Ascending aorta (tissue), 2 donors: ENCODE results near the gene CMTM1. TPM values are rescaled to one million over a fixed set of nuclear protein-coding genes. Genes with fewer than 3 reads are reported as not detected.

Source experiments
- DNase-seq, 2 donors: peaks; one replicate each; pipeline ENCODE4 v3.0.0-alpha.2; 2019; ENCODE audit warnings: low spot score in 2 of 2
- H3K27ac ChIP-seq, 2 donors: fragments of 200-600 bp; sonication (generic); one replicate each; pipeline ENCODE4 v1.5.1; 2016 to 2017; ENCODE audit warnings: mild to moderate bottlenecking in 1 of 2
- H3K27me3 ChIP-seq: fragments of 200-600 bp; sonication (generic); one replicate; pipeline ENCODE4 v1.5.1; 2017
- H3K36me3 ChIP-seq, 2 donors: fragments of 200-600 bp; sonication (generic); one replicate each; pipeline ENCODE4 v1.5.1; 2016
- H3K4me1 ChIP-seq, 2 donors: fragments of 200-600 bp; sonication (generic); one replicate each; pipeline ENCODE4 v1.5.1; 2016 to 2017; ENCODE audit warnings: mild to moderate bottlenecking in 1 of 2
- H3K4me3 ChIP-seq, 2 donors: fragments of 200-600 bp; sonication (generic); one replicate each; pipeline ENCODE4 v1.5.1; 2016 to 2017; ENCODE audit warnings: mild to moderate bottlenecking in 1 of 2
- H3K9me3 ChIP-seq, 2 donors: fragments of 200-600 bp; sonication (generic); one replicate each; pipeline ENCODE4 v1.5.1; 2016
- intact Hi-C: fragments of 100-400 bp; cut with DNase I; formaldehyde crosslinking; loops from one replicate; pipeline ENCODE4 v1.15.1; 2023
- total RNA-seq: library from RNA; depleted of rRNA; stranded (reverse); fragments of >200 nt; gene quantifications from one replicate; pipeline ENCODE4 v1.1.0, GENCODE V29; 2016
- TF ChIP-seq, protein P1 (sequence below), 3 experiments: fragments of 200-600 bp in 2 of 3; fragments of 450-650 bp in 1 of 3; sonication (generic) in 2 of 3; IDR thresholded peaks; one replicate each; pipeline ENCODE4 v1.5.1; 2016 to 2019; ENCODE audit warnings: antibody characterized with exemption in 3 of 3, mild to moderate bottlenecking in 1 of 3, moderate library complexity in 1 of 3

The CMTM1 gene
- total RNA-seq, 1 donor from 2014 or later = not detected

DNA sequence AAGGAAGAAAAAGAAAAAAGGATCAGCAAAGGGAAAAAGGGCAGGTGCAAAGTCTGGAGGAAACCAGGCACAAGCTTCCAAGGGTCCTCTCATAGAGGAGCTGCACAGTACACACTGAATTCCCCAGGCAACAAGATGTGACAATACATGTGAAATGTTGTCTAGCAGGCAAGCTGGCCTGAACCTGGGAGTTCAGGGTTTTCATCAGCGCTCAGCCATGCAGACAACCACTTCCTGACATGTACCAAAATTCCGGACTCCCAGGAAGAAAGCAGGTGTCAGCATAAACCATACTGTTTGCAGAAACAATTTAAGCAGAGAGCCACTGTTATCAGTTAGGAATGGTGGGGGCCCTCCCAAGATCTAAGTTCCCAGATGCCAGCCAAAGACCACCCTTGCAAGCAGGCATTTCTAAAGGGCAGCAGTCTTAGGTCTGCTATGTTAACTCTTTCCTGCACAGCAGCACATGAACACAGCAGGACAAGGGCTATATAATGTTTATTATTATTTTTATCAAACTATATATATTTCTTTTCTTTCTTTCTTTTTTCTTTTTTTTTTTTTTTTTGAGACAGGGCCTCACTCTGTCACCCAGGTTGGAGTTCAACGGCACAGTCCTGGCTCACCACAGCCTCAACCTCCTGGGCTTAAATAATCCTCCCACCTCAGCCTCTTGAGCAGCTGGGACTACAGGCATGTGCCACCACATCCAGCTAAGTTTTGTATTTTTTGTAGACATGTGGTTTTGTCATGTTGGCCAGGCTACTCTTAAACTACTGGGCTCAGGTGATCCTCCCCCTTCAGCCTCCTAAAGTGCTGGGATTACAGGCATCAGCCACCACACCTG is 26.4 kb upstream of the CMTM1 start:
- H3K27me3 ChIP-seq = no peaks in the 10 kb centered on the region
- no peak for DNase-seq
- no peak overlapping the region for H3K4me3 ChIP-seq
- H3K4me1 ChIP-seq = no peaks in the 10 kb centered on the region
- H3K9me3 ChIP-seq = no peaks in the 10 kb centered on the region
- no peak overlapping the region for H3K27ac ChIP-seq
- TF ChIP-seq, protein P1, sequence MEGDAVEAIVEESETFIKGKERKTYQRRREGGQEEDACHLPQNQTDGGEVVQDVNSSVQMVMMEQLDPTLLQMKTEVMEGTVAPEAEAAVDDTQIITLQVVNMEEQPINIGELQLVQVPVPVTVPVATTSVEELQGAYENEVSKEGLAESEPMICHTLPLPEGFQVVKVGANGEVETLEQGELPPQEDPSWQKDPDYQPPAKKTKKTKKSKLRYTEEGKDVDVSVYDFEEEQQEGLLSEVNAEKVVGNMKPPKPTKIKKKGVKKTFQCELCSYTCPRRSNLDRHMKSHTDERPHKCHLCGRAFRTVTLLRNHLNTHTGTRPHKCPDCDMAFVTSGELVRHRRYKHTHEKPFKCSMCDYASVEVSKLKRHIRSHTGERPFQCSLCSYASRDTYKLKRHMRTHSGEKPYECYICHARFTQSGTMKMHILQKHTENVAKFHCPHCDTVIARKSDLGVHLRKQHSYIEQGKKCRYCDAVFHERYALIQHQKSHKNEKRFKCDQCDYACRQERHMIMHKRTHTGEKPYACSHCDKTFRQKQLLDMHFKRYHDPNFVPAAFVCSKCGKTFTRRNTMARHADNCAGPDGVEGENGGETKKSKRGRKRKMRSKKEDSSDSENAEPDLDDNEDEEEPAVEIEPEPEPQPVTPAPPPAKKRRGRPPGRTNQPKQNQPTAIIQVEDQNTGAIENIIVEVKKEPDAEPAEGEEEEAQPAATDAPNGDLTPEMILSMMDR (IDR thresholded peaks at IDR 0.05) = no peak
- peaks cover 53 to 65% of the 10 kb centered on the region in 2 donors for H3K36me3 ChIP-seq
- intact Hi-C loops = no loop called here

DNA sequence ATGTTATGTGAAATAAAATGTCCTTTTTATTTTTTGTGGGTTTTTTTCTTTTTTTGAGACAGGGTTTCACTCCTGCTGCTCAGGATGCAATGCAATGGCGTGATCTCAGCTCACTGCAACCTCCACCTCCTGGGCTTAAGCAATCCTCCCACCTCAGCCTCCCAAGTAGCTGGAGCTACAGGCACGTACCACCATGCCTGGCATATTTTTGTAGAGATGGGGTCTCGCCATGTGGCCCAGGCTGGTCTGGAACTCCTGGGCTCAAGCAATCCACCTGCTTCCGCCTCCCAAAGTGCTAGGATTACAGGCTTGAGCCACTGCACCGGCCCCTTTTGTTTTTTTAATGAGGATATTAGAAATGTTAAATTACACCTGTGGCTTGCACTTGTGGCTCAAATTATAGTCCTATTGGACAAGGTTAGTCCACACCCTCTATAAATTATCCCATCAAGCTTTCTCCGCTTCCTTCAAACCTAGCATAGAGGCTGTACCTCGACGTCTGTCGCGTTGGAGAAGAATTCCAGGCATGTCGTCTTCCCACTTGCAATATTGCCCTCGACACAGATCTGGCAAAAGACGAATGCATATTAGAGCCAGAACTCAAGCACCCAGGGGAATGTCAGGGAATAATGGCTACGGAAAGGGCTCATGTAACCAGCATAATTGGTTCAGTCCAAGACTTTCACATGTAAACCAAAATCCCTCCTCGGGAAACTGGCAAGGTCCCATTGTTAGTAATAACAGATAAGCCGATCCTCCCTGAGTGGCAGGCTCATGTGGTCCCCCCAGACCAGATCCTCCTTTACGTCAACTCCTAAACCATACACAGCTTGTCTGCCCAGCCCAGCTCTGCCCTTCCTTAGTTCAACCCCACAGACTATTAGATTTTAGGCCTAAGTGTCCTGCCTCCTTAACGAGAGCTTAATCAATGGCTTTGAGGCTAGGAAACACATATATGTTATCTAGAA is 24.6 kb upstream of the CMTM1 start:
- H3K4me3 ChIP-seq = no peak overlapping the region
- no peaks in the 10 kb centered on the region for H3K9me3 ChIP-seq
- TF ChIP-seq, protein P1 (IDR thresholded peaks at IDR 0.05) = no peak
- H3K4me1 ChIP-seq = no peaks in the 10 kb centered on the region
- no peak overlapping the region for H3K27ac ChIP-seq
- no peaks in the 10 kb centered on the region for H3K27me3 ChIP-seq
- peaks cover 44 to 61% of the 10 kb centered on the region in 2 donors for H3K36me3 ChIP-seq
- no peak for DNase-seq
- intact Hi-C loops = no loop called here

DNA sequence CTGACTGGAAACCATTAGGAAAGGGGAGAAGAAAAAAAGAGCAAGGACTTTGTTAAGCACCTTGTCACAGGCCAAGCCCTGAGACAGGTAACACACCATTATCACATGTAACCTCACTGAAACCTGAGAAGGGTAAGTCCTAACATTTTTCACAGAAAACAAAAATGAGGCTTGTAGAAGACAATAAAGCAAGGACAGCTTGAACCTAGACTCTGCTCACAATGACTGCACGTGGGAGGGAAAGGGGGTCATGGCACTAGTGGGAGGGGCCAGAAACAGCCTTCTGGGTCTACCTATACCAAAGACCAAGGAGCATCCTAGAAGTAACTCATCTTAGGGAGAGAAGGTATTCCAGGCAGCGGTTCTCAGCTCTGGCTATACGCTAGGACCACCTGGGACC is 23.8 kb upstream of the CMTM1 start:
- Histone ChIP-seq H3K4me3 (no peak overlapping the region), H3K36me3 (peaks cover 37 to 54% of the 10 kb centered on the region in 2 donors), H3K9me3 (no peaks in the 10 kb centered on the region), H3K27ac (no peak overlapping the region), H3K4me1 (no peaks in the 10 kb centered on the region), H3K27me3 (no peaks in the 10 kb centered on the region)
- DNase-seq = no peak
- TF ChIP-seq, protein P1 (IDR thresholded peaks at IDR 0.05) = no peak
- intact Hi-C loops = no loop called here

DNA sequence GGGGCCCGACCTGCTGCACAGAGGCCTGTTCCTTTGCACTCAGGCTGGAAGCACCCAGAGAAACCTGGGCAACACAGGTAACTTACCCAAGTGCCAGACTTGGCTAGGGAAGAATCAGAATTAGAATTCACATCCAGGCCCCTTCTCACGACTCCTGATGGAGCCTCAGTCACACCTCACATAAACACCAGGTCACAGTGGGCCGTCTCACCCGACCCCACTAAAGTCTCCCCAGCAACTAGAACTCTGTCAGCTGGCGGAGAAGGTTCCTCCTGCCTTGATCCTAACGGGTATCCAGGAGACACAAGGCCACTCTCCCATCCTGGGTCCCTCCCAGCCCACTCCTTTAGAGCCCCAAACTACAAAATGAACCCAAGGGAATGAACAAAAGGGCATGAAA is 22.7 kb upstream of the CMTM1 start:
- DNase-seq = no peak
- no peaks in the 10 kb centered on the region for H3K27me3 ChIP-seq
- H3K4me3 ChIP-seq = no peak overlapping the region
- intact Hi-C loops = no loop called here
- H3K4me1 ChIP-seq = peaks cover 0 to 5% of the 10 kb centered on the region in 2 donors
- peaks cover 26 to 43% of the 10 kb centered on the region in 2 donors for H3K36me3 ChIP-seq
- no peaks in the 10 kb centered on the region for H3K9me3 ChIP-seq
- TF ChIP-seq, protein P1 (IDR thresholded peaks at IDR 0.05) = no peak
- H3K27ac ChIP-seq = peak overlapping the region in 1 of 2 donors; percentile 12

DNA sequence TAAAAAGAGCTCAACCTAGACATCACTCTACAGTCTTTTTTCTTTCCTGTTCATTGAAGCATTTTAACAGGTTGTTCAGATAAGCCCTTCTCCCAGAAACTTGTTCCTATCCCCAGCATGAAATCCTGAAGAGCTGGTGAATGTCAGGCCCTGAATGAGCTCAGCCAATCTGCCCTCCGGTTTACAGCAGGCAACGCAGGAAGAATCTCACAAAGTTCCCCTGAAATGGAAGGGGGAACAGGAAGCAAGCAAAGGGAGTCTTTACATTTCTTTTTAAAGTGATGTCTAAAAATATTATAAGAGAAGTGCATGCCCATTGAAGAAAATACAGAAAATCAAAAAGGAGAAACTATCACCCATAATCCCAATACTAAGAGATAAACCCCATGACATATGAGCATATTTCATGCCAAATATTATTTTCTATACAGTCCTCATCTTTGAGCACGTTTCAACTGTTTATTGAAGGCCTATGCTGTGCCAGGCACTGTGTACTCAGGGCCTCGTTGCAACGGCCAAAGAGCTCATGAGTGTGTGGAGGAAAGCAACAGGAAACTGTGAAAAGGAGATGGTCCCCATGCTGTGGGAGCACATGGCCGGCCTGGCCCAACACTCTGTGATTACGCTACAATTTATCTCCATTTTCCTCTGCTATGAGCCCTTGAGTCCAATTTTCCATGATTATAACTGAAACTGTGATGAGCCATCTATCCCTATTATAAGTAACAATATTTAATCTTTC is 22.1 kb upstream of the CMTM1 start:
- no peak overlapping the region for H3K4me3 ChIP-seq
- H3K9me3 ChIP-seq = no peaks in the 10 kb centered on the region
- TF ChIP-seq, protein P1 (IDR thresholded peaks at IDR 0.05) = no peak
- no peak for DNase-seq
- H3K27me3 ChIP-seq = no peaks in the 10 kb centered on the region
- H3K27ac ChIP-seq = peak overlapping the region in 1 of 2 donors; percentile 12
- peaks cover 24 to 39% of the 10 kb centered on the region in 2 donors for H3K36me3 ChIP-seq
- intact Hi-C loops = no loop called here
- H3K4me1 ChIP-seq = peaks cover 0 to 11% of the 10 kb centered on the region in 2 donors
